IMR-90 (cell line): Measurements from ENCODE around the gene TRIM32. TPM values are rescaled to one million over a fixed set of nuclear protein-coding genes. Genes with fewer than 3 reads are reported as not detected.

Experiments
- ATAC-seq: fragments of 200-7000 bp; cut with Tn5 transposase; 2 replicates; pipeline ENCODE4 v1.9.1; 2020; ENCODE audit warnings: low read depth, mild to moderate bottlenecking, moderate library complexity
- BruUV-seq: library from RNA; stranded (reverse); fragments of 400-500 nt; replicated peaks from 2 replicates; lab custom pipeline; 2021; lab: Mats Ljungman, UMichigan
- CTCF ChIA-PET: fragments of 300-600 bp; formaldehyde crosslinking; extraction: SDS; loops from one replicate; lab custom pipeline; 2021; ENCODE audit warnings: antibody characterized with exemption; lab: Yijun Ruan, JAX
- POLR2A ChIA-PET: fragments of 300-600 bp; sonication (Branson Sonifier 250); formaldehyde crosslinking; loops from one replicate; lab custom pipeline; 2022; ENCODE audit warnings: antibody characterized with exemption; ENCODE audit not compliant: unreplicated experiment; lab: Charles Lee
- DNase-seq: peaks from one replicate; pipeline ENCODE4 v3.0.0; 2013
- H2AFZ ChIP-seq: replicated peaks from 2 replicates; pipeline ENCODE3; 2013; ENCODE audit warnings: low read length, mild to moderate bottlenecking; ENCODE audit not compliant: poor library complexity
- H2AK5ac ChIP-seq: 2 replicates; pipeline ENCODE4 v1.6.1; 2013; ENCODE audit warnings: low read depth, low read length, inconsistent platforms
- H2AK9ac ChIP-seq: replicated peaks from 2 replicates; pipeline ENCODE3; 2013; ENCODE audit warnings: mild to moderate bottlenecking, low read depth, low read length, moderate library complexity; ENCODE audit not compliant: poor library complexity
- H2BK120ac ChIP-seq: 2 replicates; pipeline ENCODE4 v1.6.1; 2013; ENCODE audit warnings: low read depth, low read length, inconsistent platforms
- H2BK15ac ChIP-seq: 3 replicates; pipeline ENCODE4 v1.6.1; 2013; ENCODE audit warnings: low read depth, low read length, inconsistent platforms
- H2BK20ac ChIP-seq: 2 replicates; pipeline ENCODE4 v1.6.1; 2013; ENCODE audit warnings: low read depth, mild to moderate bottlenecking, inconsistent platforms, low read length, moderate library complexity
- H2BK5ac ChIP-seq: 2 replicates; pipeline ENCODE4 v1.6.1; 2013; ENCODE audit warnings: mild to moderate bottlenecking, low read depth, low read length, inconsistent platforms; ENCODE audit not compliant: poor library complexity, severe bottlenecking
- H3K14ac ChIP-seq: replicated peaks from 2 replicates; pipeline ENCODE4 v1.6.1; 2013; ENCODE audit warnings: low read depth, low read length, inconsistent platforms
- H3K18ac ChIP-seq: 2 replicates; pipeline ENCODE4 v1.6.1; 2013; ENCODE audit warnings: low read depth, low read length, control low read depth
- H3K23ac ChIP-seq: 2 replicates; pipeline ENCODE4 v1.6.1; 2013; ENCODE audit warnings: low read depth, low read length, inconsistent platforms
- H3K27ac ChIP-seq: 2 replicates; pipeline ENCODE4 v1.5.1; 2013; ENCODE audit warnings: mild to moderate bottlenecking, control low read depth, low read length; ENCODE audit not compliant: insufficient read depth
- H3K27me3 ChIP-seq: 2 replicates; pipeline ENCODE4 v1.6.1; 2013; ENCODE audit warnings: low read length; ENCODE audit not compliant: control insufficient read depth, insufficient read depth
- H3K36me3 ChIP-seq: 2 replicates; pipeline ENCODE4 v1.6.1; 2013; ENCODE audit warnings: low read length, mixed read lengths; ENCODE audit not compliant: control insufficient read depth, insufficient read depth
- H3K4ac ChIP-seq: 2 replicates; pipeline ENCODE4 v1.6.1; 2013; ENCODE audit warnings: low read depth, low read length, inconsistent platforms
- H3K4me1 ChIP-seq: 2 replicates; pipeline ENCODE4 v1.6.1; 2013; ENCODE audit warnings: low read length, mixed read lengths; ENCODE audit not compliant: control insufficient read depth, insufficient read depth
- H3K4me2 ChIP-seq: 2 replicates; pipeline ENCODE4 v1.6.1; 2013; ENCODE audit warnings: low read depth, mild to moderate bottlenecking, control low read depth, low read length, moderate library complexity
- H3K4me3 ChIP-seq: 2 replicates; pipeline ENCODE4 v1.5.1; 2013; ENCODE audit warnings: low read depth, mild to moderate bottlenecking, control low read depth, low read length, moderate library complexity; ENCODE audit not compliant: insufficient read depth
- H3K56ac ChIP-seq: 2 replicates; pipeline ENCODE4 v1.6.1; 2013; ENCODE audit warnings: low read length, inconsistent platforms; ENCODE audit not compliant: insufficient read depth; ENCODE audit errors: extremely low read depth
- H3K79me1 ChIP-seq, 2 experiments: 2 replicates each; pipeline ENCODE4 v1.6.1; 2013; ENCODE audit warnings: low read length in 2 of 2, inconsistent platforms in 1 of 2, low read depth in 1 of 2
- H3K9ac ChIP-seq: 2 replicates; pipeline ENCODE4 v1.6.1; 2013; ENCODE audit warnings: low read depth, low read length, control low read depth
- H3K9me1 ChIP-seq: 2 replicates; pipeline ENCODE4 v1.6.1; 2013; ENCODE audit warnings: low read length, inconsistent platforms; ENCODE audit not compliant: insufficient read depth
- H3K9me3 ChIP-seq: 2 replicates; pipeline ENCODE4 v1.6.1; 2013; ENCODE audit warnings: low read length; ENCODE audit not compliant: control insufficient read depth, insufficient read depth
- H4K20me1 ChIP-seq: 2 replicates; pipeline ENCODE4 v1.6.1; 2013; ENCODE audit warnings: low read length, inconsistent platforms; ENCODE audit not compliant: insufficient read depth
- H4K5ac ChIP-seq: 2 replicates; pipeline ENCODE4 v1.6.1; 2013; ENCODE audit warnings: mild to moderate bottlenecking, low read depth, low read length, control low read depth
- H4K8ac ChIP-seq, 2 experiments: 2 replicates each; pipeline ENCODE4 v1.6.1; 2013; ENCODE audit warnings: low read depth in 2 of 2, low read length in 2 of 2, control low read depth in 1 of 2, inconsistent platforms in 1 of 2
- H4K91ac ChIP-seq: 2 replicates; pipeline ENCODE4 v1.6.1; 2013; ENCODE audit warnings: low read depth, low read length, inconsistent platforms; ENCODE audit not compliant: insufficient read depth
- BHLHE40 ChIP-seq: fragments of 150-350 bp; IDR thresholded peaks from 2 replicates; pipeline ENCODE4 v1.6.1; 2016; ENCODE audit warnings: mild to moderate bottlenecking, low read depth, low read length
- CEBPB ChIP-seq: IDR thresholded peaks from 2 replicates; pipeline ENCODE4 v1.6.1; 2012; ENCODE audit warnings: low read depth, low read length, improper control_type of control experiment
- CHD1 ChIP-seq: IDR thresholded peaks from 2 replicates; pipeline ENCODE4 v1.6.1; 2012; ENCODE audit warnings: low read depth, low read length, improper control_type of control experiment
- MAZ ChIP-seq: IDR thresholded peaks from 2 replicates; pipeline ENCODE4 v1.6.1; 2012; ENCODE audit warnings: low read depth, mild to moderate bottlenecking, low read length, improper control_type of control experiment, moderate library complexity, borderline replicate concordance
- MXI1 ChIP-seq: IDR thresholded peaks from 2 replicates; pipeline ENCODE4 v1.6.1; 2012; ENCODE audit warnings: low read depth, mild to moderate bottlenecking, low read length, moderate library complexity, borderline replicate concordance
- NFE2L2 ChIP-seq: fragments of 150-350 bp; IDR thresholded peaks from 2 replicates; pipeline ENCODE4 v1.6.1; 2016; ENCODE audit warnings: low read depth, mild to moderate bottlenecking, low read length
- POLR2A ChIP-seq: IDR thresholded peaks from 2 replicates; pipeline ENCODE4 v1.6.1; 2012; ENCODE audit warnings: mild to moderate bottlenecking, low read depth, low read length
- RAD21 ChIP-seq: IDR thresholded peaks from 2 replicates; pipeline ENCODE4 v1.6.1; 2012; ENCODE audit warnings: low read length, improper control_type of control experiment
- RCOR1 ChIP-seq: IDR thresholded peaks from 2 replicates; pipeline ENCODE4 v1.6.1; 2012; ENCODE audit warnings: mild to moderate bottlenecking, low read length, improper control_type of control experiment; ENCODE audit not compliant: insufficient replicate concordance
- WGBS, 2 experiments: methylation state at CpG; one replicate each; pipeline versions ENCODE4 v1.1.5 to v1.1.7; 2013; ENCODE audit warnings: missing lambda C conversion rate in 2 of 2; ENCODE audit not compliant: insufficient read length in 1 of 2; ENCODE audit errors: extremely low coverage in 2 of 2; 5-methylcytosine and 5-hydroxymethylcytosine counted together
- dilution Hi-C: fragments of 300-500 bp; cut with HindIII; formaldehyde crosslinking; loops from one replicate; pipeline ENCODE4 v1.14.3; 2018; ENCODE audit warnings: low sequenced_read_pairs; ENCODE audit not compliant: unreplicated experiment
- in situ Hi-C: fragments of 300-500 bp; cut with MboI; formaldehyde crosslinking; loops from 3 replicates; pipeline ENCODE4 v1.14.3; 2019; ENCODE audit warnings: low sequenced_read_pairs, inconsistent platforms, mixed read lengths
- intact Hi-C: fragments of 100-400 bp; cut with micrococcal nuclease; formaldehyde crosslinking; loops from 2 replicates; pipeline ENCODE4 v1.10.0; 2022
- polyA plus RNA-seq, 3 experiments: library from polyadenylated mRNA; depleted of rRNA; stranded (reverse); fragments of >200 nt; gene quantifications; 2 replicates each; pipeline ENCODE4 v1.2.3, GENCODE V29; 2012; ENCODE audit warnings: low replicate concordance in 1 of 3
- total RNA-seq: library from RNA; depleted of rRNA; stranded (reverse); fragments of >200 nt; gene quantifications from 2 replicates; pipeline ENCODE4 v1.2.3, GENCODE V29; 2012

Gene TRIM32
- total and polyA plus RNA-seq, 2 of the 4 experiments (the other 2 are of a cell fraction), result 12.8 to 31.0 TPM

DNA sequence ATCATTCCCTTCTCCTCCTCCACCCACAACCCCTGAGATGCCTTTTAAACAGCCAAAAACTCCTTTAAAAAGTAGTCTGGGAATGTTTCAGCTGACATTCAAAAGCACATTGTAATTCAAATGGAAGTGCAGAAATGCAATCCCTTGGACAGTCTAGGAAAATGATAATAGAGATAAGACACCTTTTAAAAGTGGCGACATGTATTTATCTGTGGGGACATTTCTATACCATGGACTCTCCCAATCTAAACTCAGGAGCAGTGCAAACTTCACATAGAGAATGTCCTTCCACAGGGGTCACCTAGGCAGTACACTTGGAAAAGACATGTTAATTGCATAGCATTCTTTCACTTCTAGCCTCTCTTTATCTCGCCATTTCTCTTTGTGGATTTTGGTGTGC is 33.0 kb downstream of the TRIM32 start:
- no peak overlapping the region for H3K56ac ChIP-seq
- H2AK5ac ChIP-seq, result no peak overlapping the region
- intact Hi-C loops, result no loop called here
- no peak overlapping the region for H2BK15ac ChIP-seq
- no peak overlapping the region for H3K18ac ChIP-seq
- H2BK120ac ChIP-seq, result no peak overlapping the region
- ChIA-PET POLR2A (no interaction called here), CTCF (interaction anchor here (1.2 kb wide), 1 partner anchor 17 kb away, joined by 3 read pairs; no protein-coding TSS in a partner anchor)
- no peak overlapping the region for H3K27ac ChIP-seq
- H4K8ac ChIP-seq, result no peak overlapping the region
- H3K9ac ChIP-seq, result no peak overlapping the region
- BruUV-seq, result no TSS peak
- WGBS, 2 experiments, result no CpG with 5 or more reads among the region's 2 CpGs
- no peak overlapping the region for H3K4me2 ChIP-seq
- no peaks in the 10 kb centered on the region for H4K20me1 ChIP-seq
- no peaks in the 10 kb centered on the region for H3K9me3 ChIP-seq
- no peak overlapping the region for H2BK20ac ChIP-seq
- no peak overlapping the region for H3K4ac ChIP-seq
- H2BK5ac ChIP-seq, result no peak overlapping the region
- dilution Hi-C loops, result no loop called here
- H2AFZ ChIP-seq, result no peak overlapping the region
- H3K14ac ChIP-seq, result no peak overlapping the region
- DNase-seq (no peak), ATAC-seq (no peak)
- no peak overlapping the region for H3K4me3 ChIP-seq
- TF ChIP-seq NFE2L2 (no peak), POLR2A (no peak), CHD1 (no peak), MAZ (no peak), RCOR1 (no peak), CEBPB (no peak), MXI1 (no peak), BHLHE40 (no peak), RAD21 (no peak)
- H3K79me1 ChIP-seq, result no peaks in the 10 kb centered on the region
- no peak overlapping the region for H2AK9ac ChIP-seq
- H3K4me1 ChIP-seq, result no peaks in the 10 kb centered on the region
- no peak overlapping the region for H4K91ac ChIP-seq
- no peaks in the 10 kb centered on the region for H3K36me3 ChIP-seq
- H3K27me3 ChIP-seq, result peaks cover 6% of the 10 kb centered on the region; the same call in 1 of the 2 replicates
- no peak overlapping the region for H3K23ac ChIP-seq
- in situ Hi-C loops, result no loop called here
- no peak overlapping the region for H4K5ac ChIP-seq
- no peaks in the 10 kb centered on the region for H3K9me1 ChIP-seq
